Right lobe of liver (tissue), 6 donors: ENCODE data around the gene TAS1R3. TPM values are rescaled to one million over a fixed set of nuclear protein-coding genes. Genes with fewer than 3 reads are reported as not detected.
A peak's percentile ranks its signal among the peaks of the same experiment; 100 is the strongest.

Experiments
- ATAC-seq, 4 donors: fragments of 200-7000 bp; cut with Tn5 transposase; one replicate each; pipeline ENCODE4 v1.9.1; 2020; ENCODE audit warnings: mild to moderate bottlenecking in 4 of 4, moderate library complexity in 4 of 4
- DNase-seq, 3 donors: peaks; one replicate each; pipeline ENCODE4 v3.0.0-alpha.2; 2020
- H3K27ac ChIP-seq, 3 donors: fragments of 200-600 bp; one replicate each; pipeline ENCODE4 v1.8.0; 2022
- H3K27me3 ChIP-seq, 2 donors: fragments of 200-600 bp; one replicate each; pipeline ENCODE4 v1.8.0; 2022
- H3K36me3 ChIP-seq, 4 donors: fragments of 200-600 bp; sonication (generic) in 1 of 4; one replicate each; pipeline versions ENCODE4 v1.5.1 to v1.8.0; 2017 to 2022; ENCODE audit warnings: control low read depth in 1 of 4
- H3K4me1 ChIP-seq, 4 donors: fragments of 200-600 bp; sonication (generic) in 1 of 4; one replicate each; pipeline versions ENCODE4 v1.5.1 to v1.8.0; 2017 to 2022; ENCODE audit warnings: control low read depth in 1 of 4
- H3K4me3 ChIP-seq, 3 donors: fragments of 200-600 bp; one replicate each; pipeline ENCODE4 v1.8.0; 2022
- H3K9me3 ChIP-seq, 4 donors: fragments of 200-600 bp; sonication (generic) in 1 of 4; one replicate each; pipeline versions ENCODE4 v1.5.1 to v1.8.0; 2017 to 2022; ENCODE audit warnings: control low read depth in 1 of 4
- CTCF ChIP-seq, 4 donors: fragments of 200-600 bp in 3 of 4; fragments of 450-650 bp in 1 of 4; IDR thresholded peaks; one replicate each; pipeline versions ENCODE4 v1.5.1 to v1.8.0; 2016 to 2022; ENCODE audit warnings: antibody characterized with exemption in 4 of 4, mild to moderate bottlenecking in 2 of 4
- POLR2A ChIP-seq: fragments of 450-650 bp; IDR thresholded peaks from one replicate; pipeline ENCODE4 v1.6.1; 2017; ENCODE audit warnings: antibody characterized with exemption, mild to moderate bottlenecking
- WGBS: methylation state at CpG from one replicate; pipeline ENCODE4 v1.1.6; 2018; ENCODE audit warnings: low coverage, low lambda C conversion rate; ENCODE audit not compliant: insufficient coverage; ENCODE audit errors: missing lambda C conversion rate; 5-methylcytosine and 5-hydroxymethylcytosine counted together
- intact Hi-C, 2 donors: fragments of 100-400 bp; cut with DNase I; formaldehyde crosslinking; loops; one replicate each; pipeline versions ENCODE4 v1.11.2 to v1.14.1; 2022
- total RNA-seq, 6 experiments: library from RNA; depleted of rRNA in 2 of 6; stranded (reverse); fragments of >200 nt in 2 of 6; fragmentation: NEBNext Ultra II Directional in 3 of 6; extraction: Animal tissue kit (Norgen Biotek cat#: 25700) in 3 of 6; gene quantifications; one replicate each; pipeline versions ENCODE4 v1.1.0 to v1.2.4, GENCODE V29; 2016 to 2023
- donor health status: DM: no; HTN: yes; CAD: no.
- donor health status: DM: no; HTN: no; CAD: no.
- donor health status: DM: no; HTN: no; CAD: no.
- donor health status: DM: no; HTN: yes; CAD: no.
- donor health status: DM: no; HTN: yes; CAD: no.

TAS1R3 gene
- total RNA-seq, 6 experiments from 2014 or later: 0.10 to 2.7 (median 0.33) TPM

DNA sequence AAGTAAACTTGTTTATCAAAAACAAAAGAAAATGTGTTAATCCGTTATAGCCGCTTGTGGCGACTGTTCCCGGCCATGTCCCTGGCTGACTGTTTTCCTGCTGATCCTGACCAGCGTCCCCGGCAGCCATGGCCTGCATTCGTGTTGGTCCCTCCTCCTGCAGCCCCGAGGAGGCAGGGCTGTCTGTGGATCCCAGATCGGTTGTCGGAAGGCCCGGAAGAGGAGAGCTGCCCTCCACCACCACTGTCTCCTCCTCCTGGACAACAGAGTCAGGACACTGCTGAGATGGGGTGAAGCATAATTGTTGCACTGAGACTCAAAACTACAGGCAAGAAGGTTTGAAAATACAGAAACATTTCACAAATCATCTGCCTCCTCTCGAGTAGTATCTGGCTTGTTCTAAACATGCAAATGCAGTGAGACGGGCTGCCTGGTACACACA is 30.9 kb downstream of the TAS1R3 start:
- Histone ChIP-seq H3K27me3 (no peaks in the 10 kb centered on the region), H3K36me3 (no peaks in the 10 kb centered on the region), H3K27ac (no peak overlapping the region), H3K4me1 (no peaks in the 10 kb centered on the region), H3K4me3 (no peak overlapping the region), H3K9me3 (no peaks in the 10 kb centered on the region)
- no peak for TF ChIP-seq CTCF (IDR thresholded peaks at IDR 0.05)
- no peak for TF ChIP-seq POLR2A
- DNase-seq (no peak), ATAC-seq (peak in 3 of 4 donors; percentile 16 to 43 (median 30))
- intact Hi-C loops: no loop called here
- 48% methylated on average over 5 of the region's 13 CpGs for WGBS

DNA sequence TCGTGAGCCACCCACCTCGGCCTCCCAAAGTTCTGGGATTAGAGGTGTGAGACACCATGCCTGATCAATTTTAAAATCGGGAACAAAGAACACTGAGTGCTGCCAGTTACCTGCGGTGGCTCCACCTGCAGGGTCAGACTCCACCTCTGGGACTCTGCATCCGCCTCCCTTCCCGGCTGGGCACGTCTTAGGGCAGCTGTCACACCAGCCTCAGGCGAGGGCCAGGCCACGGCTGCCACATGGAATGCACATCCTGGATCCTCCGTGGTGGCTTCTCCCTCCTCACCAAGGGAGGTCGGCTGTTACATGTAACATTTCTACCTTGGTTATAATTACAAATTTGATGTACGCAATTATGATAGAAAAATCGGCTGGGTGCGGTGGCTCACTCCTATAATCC is 33.2 kb downstream of the TAS1R3 start:
- Histone ChIP-seq H3K4me1 (no peaks in the 10 kb centered on the region), H3K27me3 (no peaks in the 10 kb centered on the region), H3K4me3 (no peak overlapping the region), H3K36me3 (no peaks in the 10 kb centered on the region), H3K27ac (no peak overlapping the region), H3K9me3 (no peaks in the 10 kb centered on the region)
- ATAC-seq (no peak), DNase-seq (no peak)
- TF ChIP-seq CTCF (IDR thresholded peaks at IDR 0.05): no peak
- TF ChIP-seq POLR2A: no peak
- WGBS: 76% methylated on average over 2 of the region's 14 CpGs
- intact Hi-C loops: no loop called here

DNA sequence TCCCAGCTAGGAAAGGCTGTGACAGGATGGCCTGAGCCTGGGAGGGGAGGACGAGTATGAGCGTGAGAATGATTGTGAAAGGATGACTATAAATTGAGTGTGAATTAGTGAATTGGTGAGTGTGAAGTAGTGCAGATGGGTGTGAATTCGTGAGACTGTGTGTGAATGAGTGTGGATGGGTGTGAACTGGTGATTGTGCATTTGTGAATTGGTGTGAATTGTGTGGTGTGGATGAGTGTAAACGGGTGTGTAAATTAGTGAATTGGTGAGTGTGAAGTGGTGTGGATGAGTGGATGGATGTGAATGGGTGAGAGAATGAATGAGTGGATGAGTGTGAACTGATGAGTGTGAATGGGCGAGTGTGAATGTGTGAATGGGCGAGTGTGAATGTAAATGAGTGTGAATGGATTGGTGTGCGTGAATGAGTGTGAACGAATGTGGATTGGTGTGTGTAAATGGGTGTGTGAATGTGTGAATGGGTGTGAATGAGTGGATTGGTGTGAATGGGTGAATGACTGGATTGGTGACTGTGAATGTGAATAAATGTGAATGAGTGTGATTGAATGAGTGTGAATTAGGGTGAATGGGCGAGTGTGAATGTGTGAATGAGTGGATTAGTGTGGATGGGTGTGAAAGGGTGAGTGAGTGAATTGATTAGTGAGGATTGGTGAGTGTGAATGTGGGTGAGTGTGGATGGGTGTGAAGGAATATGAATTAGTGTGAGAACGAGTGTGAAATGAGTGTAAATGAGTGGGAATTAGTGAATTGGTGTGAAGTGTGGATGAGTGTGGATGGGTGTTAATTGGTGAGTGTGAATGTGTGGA is 35.0 kb downstream of the TAS1R3 start:
- Histone ChIP-seq H3K27me3 (no peaks in the 10 kb centered on the region), H3K27ac (no peak overlapping the region), H3K4me3 (no peak overlapping the region), H3K9me3 (no peaks in the 10 kb centered on the region), H3K36me3 (no peaks in the 10 kb centered on the region), H3K4me1 (no peaks in the 10 kb centered on the region)
- intact Hi-C loops: no loop called here
- DNase-seq (no peak), ATAC-seq (no peak)
- WGBS: 71% methylated on average over 10 of the region's 10 CpGs
- TF ChIP-seq CTCF (IDR thresholded peaks at IDR 0.05): no peak
- no peak for TF ChIP-seq POLR2A

DNA sequence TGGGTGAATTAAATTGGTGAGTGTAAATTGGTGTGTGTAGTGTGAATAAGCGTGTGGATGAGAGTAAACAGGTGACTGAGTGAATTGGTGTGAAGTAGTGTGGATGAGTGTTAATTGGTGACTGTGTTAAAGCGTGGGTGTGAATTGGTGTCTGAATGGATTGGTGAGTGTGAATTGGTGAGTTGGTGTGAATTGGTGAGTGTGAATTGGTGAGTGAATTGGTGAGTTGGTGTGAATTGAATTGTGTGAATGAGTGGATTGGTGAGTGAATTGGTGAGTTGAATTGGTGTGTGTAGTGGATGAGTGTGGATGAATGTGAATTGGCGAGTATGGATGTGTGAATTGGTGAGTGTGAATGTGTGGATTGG is 35.6 kb downstream of the TAS1R3 start:
- ATAC-seq: no peak
- 93% methylated on average over 3 of the region's 3 CpGs for WGBS

More for the DNA sequence above, 35.6 kb downstream of the TAS1R3 start:
- Histone ChIP-seq H3K4me3 (no peak overlapping the region), H3K27me3 (no peaks in the 10 kb centered on the region), H3K36me3 (no peaks in the 10 kb centered on the region), H3K4me1 (peaks cover 0 to under 1% (median 0%) of the 10 kb centered on the region in 4 donors), H3K9me3 (no peaks in the 10 kb centered on the region), H3K27ac (no peak overlapping the region)
- TF ChIP-seq CTCF (IDR thresholded peaks at IDR 0.05) (no peak), POLR2A (no peak)
- intact Hi-C loops: no loop called here
- no peak for DNase-seq
